HUES48 (cell line): ENCODE results near the gene ASL.

Source experiments
- H3K27ac ChIP-seq: one replicate; pipeline ENCODE4 v1.7.0; 2013; ENCODE audit warnings: low read depth, low read length, inconsistent platforms
- H3K27me3 ChIP-seq: 2 replicates; pipeline ENCODE4 v1.6.1; 2013; ENCODE audit warnings: mild to moderate bottlenecking, low read length; ENCODE audit not compliant: control insufficient read depth, insufficient read depth
- H3K36me3 ChIP-seq: 2 replicates; pipeline ENCODE4 v1.6.1; 2013; ENCODE audit warnings: low read length; ENCODE audit not compliant: control insufficient read depth, insufficient read depth
- H3K4me1 ChIP-seq: 2 replicates; pipeline ENCODE4 v1.6.1; 2013; ENCODE audit warnings: mild to moderate bottlenecking, low read length; ENCODE audit not compliant: control insufficient read depth, insufficient read depth
- H3K4me3 ChIP-seq: 2 replicates; pipeline ENCODE4 v1.5.1; 2013; ENCODE audit warnings: mild to moderate bottlenecking, low read depth, low read length
- H3K9ac ChIP-seq: 2 replicates; pipeline ENCODE4 v1.6.1; 2013; ENCODE audit warnings: mild to moderate bottlenecking, low read depth, low read length, moderate library complexity
- H3K9me3 ChIP-seq: 2 replicates; pipeline ENCODE4 v1.6.1; 2013; ENCODE audit warnings: low read length; ENCODE audit not compliant: control insufficient read depth, insufficient read depth

ASL gene

GRCh38 chr7:66078067-66078466 is 2.4 kb downstream of the ASL start:
- H3K4me3 ChIP-seq, result no peak overlapping the region
- no peak overlapping the region for H3K27ac ChIP-seq
- H3K4me1 ChIP-seq, result peaks cover 7% of the 10 kb centered on the region
- no peak overlapping the region for H3K9ac ChIP-seq
- H3K9me3 ChIP-seq, result no peaks in the 10 kb centered on the region
- H3K36me3 ChIP-seq, result peaks cover 13% of the 10 kb centered on the region; the same call in 1 of the 2 replicates
- H3K27me3 ChIP-seq, result no peaks in the 10 kb centered on the region

GRCh38 chr7:66082083-66082482 is 6.5 kb downstream of the ASL start:
- Histone ChIP-seq H3K36me3 (peaks cover 26% of the 10 kb centered on the region), H3K9me3 (no peaks in the 10 kb centered on the region), H3K27ac (no peak overlapping the region), H3K4me3 (no peak overlapping the region), H3K27me3 (no peaks in the 10 kb centered on the region), H3K9ac (no peak overlapping the region), H3K4me1 (no peaks in the 10 kb centered on the region)

GRCh38 chr7:66082886-66083415 is 7.3 kb downstream of the ASL start:
- Histone ChIP-seq H3K9ac (no peak overlapping the region), H3K4me3 (no peak overlapping the region), H3K36me3 (peaks cover 26% of the 10 kb centered on the region), H3K27ac (no peak overlapping the region), H3K4me1 (no peaks in the 10 kb centered on the region), H3K27me3 (no peaks in the 10 kb centered on the region), H3K9me3 (no peaks in the 10 kb centered on the region)

- Histone ChIP-seq H3K4me3 (no peak overlapping the region), H3K27ac (no peak overlapping the region), H3K4me1 (no peaks in the 10 kb centered on the region), H3K27me3 (no peaks in the 10 kb centered on the region), H3K36me3 (peaks cover 26% of the 10 kb centered on the region), H3K9ac (no peak overlapping the region), H3K9me3 (no peaks in the 10 kb centered on the region)
These were observed 8.1 kb downstream of the ASL start for GRCh38 chr7:66083677-66084076.

- no peak overlapping the region for H3K9ac ChIP-seq
- H3K36me3 ChIP-seq, result peaks cover 9% of the 10 kb centered on the region
These were observed 13.5 kb downstream of the ASL start for GRCh38 chr7:66088861-66089838.

GRCh38 chr7:66092654-66093053 is 17.0 kb downstream of the ASL start:
- Histone ChIP-seq H3K9ac (no peak overlapping the region), H3K36me3 (no peaks in the 10 kb centered on the region), H3K27me3 (no peaks in the 10 kb centered on the region), H3K27ac (no peak overlapping the region), H3K9me3 (no peaks in the 10 kb centered on the region), H3K4me1 (no peaks in the 10 kb centered on the region), H3K4me3 (no peak overlapping the region)

More at GRCh38 chr7:66088861-66089838, 13.5 kb downstream of the ASL start:
- no peaks in the 10 kb centered on the region for H3K27me3 ChIP-seq
- H3K27ac ChIP-seq, result no peak overlapping the region
- no peak overlapping the region for H3K4me3 ChIP-seq
- H3K9me3 ChIP-seq, result no peaks in the 10 kb centered on the region
- H3K4me1 ChIP-seq, result no peaks in the 10 kb centered on the region

- Histone ChIP-seq H3K27ac (no peak overlapping the region), H3K4me3 (no peak overlapping the region)
These were observed 19.4 kb downstream of the ASL start for GRCh38 chr7:66095010-66095409.

GRCh38 chr7:66099232-66099550 is 23.6 kb downstream of the ASL start:
- Histone ChIP-seq H3K9ac (no peak overlapping the region), H3K9me3 (no peaks in the 10 kb centered on the region), H3K4me3 (no peak overlapping the region), H3K27ac (no peak overlapping the region), H3K36me3 (no peaks in the 10 kb centered on the region), H3K4me1 (peaks cover 5% of the 10 kb centered on the region), H3K27me3 (no peaks in the 10 kb centered on the region)

More at GRCh38 chr7:66095010-66095409, 19.4 kb downstream of the ASL start:
- H3K9ac ChIP-seq, result no peak overlapping the region
- H3K27me3 ChIP-seq, result no peaks in the 10 kb centered on the region
- H3K4me1 ChIP-seq, result peaks cover 5% of the 10 kb centered on the region
- no peaks in the 10 kb centered on the region for H3K36me3 ChIP-seq
- no peaks in the 10 kb centered on the region for H3K9me3 ChIP-seq

- Histone ChIP-seq H3K9me3 (no peaks in the 10 kb centered on the region), H3K36me3 (no peaks in the 10 kb centered on the region), H3K27ac (peak overlapping the region; percentile 43), H3K9ac (peak overlapping the region; percentile 38; the same call in 1 of the 2 replicates), H3K4me1 (peaks cover 5% of the 10 kb centered on the region), H3K4me3 (peak overlapping the region; percentile 38), H3K27me3 (no peaks in the 10 kb centered on the region)
These were observed 24.2 kb downstream of the ASL start for GRCh38 chr7:66099551-66100407.

GRCh38 chr7:66100408-66101050 is 24.9 kb downstream of the ASL start:
- peaks cover 5% of the 10 kb centered on the region for H3K4me1 ChIP-seq
- no peaks in the 10 kb centered on the region for H3K9me3 ChIP-seq
- H3K36me3 ChIP-seq, result no peaks in the 10 kb centered on the region
- no peaks in the 10 kb centered on the region for H3K27me3 ChIP-seq
- no peak overlapping the region for H3K27ac ChIP-seq
- H3K9ac ChIP-seq, result no peak overlapping the region
- H3K4me3 ChIP-seq, result peak overlapping the region; percentile 38
